Measurements from ENCODE around the gene DLK1.

Gene DLK1

GRCh38 chr14:100737526-100737925 lies 10.8 kb downstream of the DLK1 start:
- TF ChIP-seq, protein P1, sequence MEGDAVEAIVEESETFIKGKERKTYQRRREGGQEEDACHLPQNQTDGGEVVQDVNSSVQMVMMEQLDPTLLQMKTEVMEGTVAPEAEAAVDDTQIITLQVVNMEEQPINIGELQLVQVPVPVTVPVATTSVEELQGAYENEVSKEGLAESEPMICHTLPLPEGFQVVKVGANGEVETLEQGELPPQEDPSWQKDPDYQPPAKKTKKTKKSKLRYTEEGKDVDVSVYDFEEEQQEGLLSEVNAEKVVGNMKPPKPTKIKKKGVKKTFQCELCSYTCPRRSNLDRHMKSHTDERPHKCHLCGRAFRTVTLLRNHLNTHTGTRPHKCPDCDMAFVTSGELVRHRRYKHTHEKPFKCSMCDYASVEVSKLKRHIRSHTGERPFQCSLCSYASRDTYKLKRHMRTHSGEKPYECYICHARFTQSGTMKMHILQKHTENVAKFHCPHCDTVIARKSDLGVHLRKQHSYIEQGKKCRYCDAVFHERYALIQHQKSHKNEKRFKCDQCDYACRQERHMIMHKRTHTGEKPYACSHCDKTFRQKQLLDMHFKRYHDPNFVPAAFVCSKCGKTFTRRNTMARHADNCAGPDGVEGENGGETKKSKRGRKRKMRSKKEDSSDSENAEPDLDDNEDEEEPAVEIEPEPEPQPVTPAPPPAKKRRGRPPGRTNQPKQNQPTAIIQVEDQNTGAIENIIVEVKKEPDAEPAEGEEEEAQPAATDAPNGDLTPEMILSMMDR (conservative IDR thresholded peaks at IDR 0.05; ENCODE audit: low read depth, low read length), result no peak
- no peak for DNase-seq (ENCODE audit: low read depth)
- no peak overlapping the region for H3K4me3 ChIP-seq (ENCODE audit: low read depth, low read length)

GRCh38 chr14:100738269-100738691 lies 11.6 kb downstream of the DLK1 start:
- no peak overlapping the region for H3K4me3 ChIP-seq (ENCODE audit: low read depth, low read length)
- DNase-seq (ENCODE audit: low read depth), result no peak
- TF ChIP-seq, protein P1 (conservative IDR thresholded peaks at IDR 0.05; ENCODE audit: low read depth, low read length), result no peak

DNA sequence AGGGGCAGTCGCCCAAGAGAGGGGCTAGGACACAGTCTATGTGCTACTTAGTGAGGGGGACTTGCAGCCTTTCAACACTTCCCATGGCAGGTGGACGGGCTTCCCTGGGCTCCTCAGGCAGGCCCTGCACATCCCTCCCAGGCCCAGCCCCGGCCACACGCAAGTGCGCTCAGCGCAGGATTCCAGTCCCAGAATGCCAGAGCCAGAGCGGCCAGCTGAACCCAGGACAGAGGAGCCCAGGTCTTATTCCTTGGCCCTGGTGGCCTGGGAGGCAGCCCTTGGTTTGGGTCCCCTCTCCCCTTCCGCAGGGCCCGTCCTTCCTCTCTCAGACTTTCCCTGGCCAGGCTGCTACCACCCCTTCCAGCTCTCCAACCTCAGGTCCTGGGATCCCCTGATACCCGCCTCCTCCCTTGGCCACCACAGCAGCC lies 12.0 kb downstream of the DLK1 start:
- H3K4me3 ChIP-seq (ENCODE audit: low read depth, low read length), result no peak overlapping the region
- TF ChIP-seq, protein P1 (conservative IDR thresholded peaks at IDR 0.05; ENCODE audit: low read depth, low read length), result no peak
- DNase-seq (ENCODE audit: low read depth), result no peak

DNA sequence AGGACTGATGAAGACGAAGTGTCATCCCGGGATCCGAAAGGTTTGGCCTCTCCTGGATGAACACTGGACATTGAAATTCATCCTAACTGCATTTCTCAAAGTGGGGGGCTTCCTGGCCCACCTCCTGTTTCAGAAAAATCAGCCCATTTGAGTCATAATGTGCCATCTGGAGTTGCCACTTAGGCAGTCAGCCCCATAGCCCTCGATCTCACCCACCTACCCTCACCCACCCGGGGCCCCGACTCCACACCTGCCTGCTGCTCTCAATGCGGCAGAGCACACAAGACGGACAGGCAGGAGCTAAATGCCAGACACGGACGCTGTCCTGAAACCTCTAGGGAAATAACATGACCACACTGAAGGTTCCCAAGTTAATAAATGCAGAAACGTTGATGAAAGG lies 12.6 kb downstream of the DLK1 start:
- no peak for DNase-seq (ENCODE audit: low read depth)
- TF ChIP-seq, protein P1 (conservative IDR thresholded peaks at IDR 0.05; ENCODE audit: low read depth, low read length), result no peak

DNA sequence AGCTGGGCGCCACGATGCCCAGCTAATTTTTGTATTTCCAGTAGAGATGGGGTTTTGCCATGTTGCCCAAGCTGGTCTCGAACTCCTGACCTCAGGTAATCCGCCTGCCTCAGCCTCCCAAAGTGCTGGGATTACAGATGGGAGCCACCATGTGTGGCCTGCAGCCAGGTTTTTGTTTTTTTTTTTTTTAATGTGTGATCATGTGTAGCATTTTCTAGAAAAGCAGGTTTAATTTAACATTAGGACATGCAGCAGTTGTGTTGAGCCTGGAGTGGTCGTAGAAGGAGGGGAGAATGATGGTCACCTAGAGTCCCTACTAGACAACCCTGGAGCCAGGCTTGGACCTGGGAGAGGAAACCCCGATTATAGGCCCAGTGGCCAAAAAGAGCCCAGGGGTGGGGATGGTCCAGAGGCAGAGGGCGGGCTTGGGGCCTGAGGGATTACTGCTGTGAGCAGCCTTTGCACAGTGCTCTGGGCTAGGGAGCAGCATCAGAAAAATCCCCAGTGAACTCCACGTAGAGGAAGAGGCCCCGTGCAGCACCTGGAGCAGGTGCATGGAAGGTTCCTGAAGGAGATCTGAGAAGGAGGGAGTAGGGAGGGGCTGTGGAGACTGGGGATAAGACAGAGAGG lies 13.6 kb downstream of the DLK1 start:
- TF ChIP-seq, protein P1 (conservative IDR thresholded peaks at IDR 0.05; ENCODE audit: low read depth, low read length), result no peak
- DNase-seq (ENCODE audit: low read depth), result no peak
- H3K4me3 ChIP-seq (ENCODE audit: low read depth, low read length), result no peak overlapping the region

More for the DNA sequence above, 12.6 kb downstream of the DLK1 start:
- no peak overlapping the region for H3K4me3 ChIP-seq (ENCODE audit: low read depth, low read length)

GRCh38 chr14:100740929-100741328 lies 14.2 kb downstream of the DLK1 start:
- DNase-seq (ENCODE audit: low read depth), result no peak
- no peak overlapping the region for H3K4me3 ChIP-seq (ENCODE audit: low read depth, low read length)
- TF ChIP-seq, protein P1 (conservative IDR thresholded peaks at IDR 0.05; ENCODE audit: low read depth, low read length), result no peak

GRCh38 chr14:100741966-100742365 lies 15.3 kb downstream of the DLK1 start:
- no peak overlapping the region for H3K4me3 ChIP-seq (ENCODE audit: low read depth, low read length)
- DNase-seq (ENCODE audit: low read depth), result peak; percentile 39
- TF ChIP-seq, protein P1 (conservative IDR thresholded peaks at IDR 0.05; ENCODE audit: low read depth, low read length), result no peak

All from choroid plexus epithelial cell (primary cell).